Measurements from ENCODE around the gene ALOX15B.

Gene ALOX15B

DNA sequence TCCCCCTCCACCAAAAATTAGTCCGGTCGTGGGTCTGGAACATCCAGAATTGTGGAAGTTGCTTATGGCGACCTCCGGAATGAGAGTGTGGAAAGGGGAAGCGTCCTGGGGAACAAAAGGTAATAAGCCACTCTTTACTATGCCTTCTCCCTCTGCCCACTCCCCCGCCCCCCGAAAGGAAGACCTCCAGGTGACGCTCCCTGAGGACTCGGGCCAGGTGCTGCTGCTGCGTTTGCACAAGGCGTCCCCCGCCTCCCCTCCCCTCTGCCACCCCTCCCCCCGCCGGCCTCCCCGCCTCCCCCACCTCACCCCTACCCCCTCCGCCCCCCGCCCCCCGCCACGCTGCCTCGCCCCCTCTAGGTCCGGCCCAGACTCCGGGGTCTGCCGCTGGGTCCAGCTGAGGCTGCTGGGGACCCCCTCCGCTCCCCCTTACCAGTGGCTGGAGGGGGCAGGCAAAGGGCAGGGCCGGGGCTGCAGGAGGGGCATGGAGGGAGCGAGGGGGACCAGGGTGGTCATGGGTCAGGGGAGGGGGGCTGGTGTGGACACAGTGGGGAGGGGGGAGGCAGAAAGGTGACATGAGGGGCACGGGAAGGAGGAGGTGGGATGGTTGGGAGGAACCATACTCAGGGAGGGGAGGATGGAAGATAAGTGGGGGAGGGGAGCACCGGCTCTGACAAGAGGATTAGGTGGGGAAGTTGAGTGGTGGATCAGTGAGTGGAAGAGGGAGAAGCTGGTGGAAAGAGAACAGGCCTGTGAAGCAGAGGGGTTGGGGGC is 25.1 kb downstream of the ALOX15B start:
- H3K4me3 ChIP-seq (ENCODE audit: low read length), result no peak overlapping the region
- peaks cover 23% of the 10 kb centered on the region for H3K4me1 ChIP-seq (ENCODE audit: low read length)
- H3K79me2 ChIP-seq (ENCODE audit: low read length), result no peaks in the 10 kb centered on the region
- peaks cover 16% of the 10 kb centered on the region for H3K27me3 ChIP-seq (ENCODE audit: low read depth, low read length)
- H4K20me1 ChIP-seq (ENCODE audit: insufficient read depth, low read length), result no peaks in the 10 kb centered on the region
- no peak overlapping the region for H3K4me2 ChIP-seq (ENCODE audit: low read length)
- H2AFZ ChIP-seq (ENCODE audit: low read depth, low read length), result no peak overlapping the region
- H3K36me3 ChIP-seq (replicated peaks; ENCODE audit: low read depth, low read length), result no peaks in the 10 kb centered on the region
- H3K9me3 ChIP-seq (ENCODE audit: insufficient read depth, low read length), result no peaks in the 10 kb centered on the region
- H3K27ac ChIP-seq (ENCODE audit: low read length), result no peak overlapping the region
- H3K9ac ChIP-seq (ENCODE audit: low read length), result no peak overlapping the region
- no peak for TF ChIP-seq EZH2phosphoT487 (IDR thresholded peaks at IDR 0.05; ENCODE audit: low read depth)
- TF ChIP-seq, protein P1, sequence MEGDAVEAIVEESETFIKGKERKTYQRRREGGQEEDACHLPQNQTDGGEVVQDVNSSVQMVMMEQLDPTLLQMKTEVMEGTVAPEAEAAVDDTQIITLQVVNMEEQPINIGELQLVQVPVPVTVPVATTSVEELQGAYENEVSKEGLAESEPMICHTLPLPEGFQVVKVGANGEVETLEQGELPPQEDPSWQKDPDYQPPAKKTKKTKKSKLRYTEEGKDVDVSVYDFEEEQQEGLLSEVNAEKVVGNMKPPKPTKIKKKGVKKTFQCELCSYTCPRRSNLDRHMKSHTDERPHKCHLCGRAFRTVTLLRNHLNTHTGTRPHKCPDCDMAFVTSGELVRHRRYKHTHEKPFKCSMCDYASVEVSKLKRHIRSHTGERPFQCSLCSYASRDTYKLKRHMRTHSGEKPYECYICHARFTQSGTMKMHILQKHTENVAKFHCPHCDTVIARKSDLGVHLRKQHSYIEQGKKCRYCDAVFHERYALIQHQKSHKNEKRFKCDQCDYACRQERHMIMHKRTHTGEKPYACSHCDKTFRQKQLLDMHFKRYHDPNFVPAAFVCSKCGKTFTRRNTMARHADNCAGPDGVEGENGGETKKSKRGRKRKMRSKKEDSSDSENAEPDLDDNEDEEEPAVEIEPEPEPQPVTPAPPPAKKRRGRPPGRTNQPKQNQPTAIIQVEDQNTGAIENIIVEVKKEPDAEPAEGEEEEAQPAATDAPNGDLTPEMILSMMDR (IDR thresholded peaks at IDR 0.05; ENCODE audit: low read depth, low read length), result no peak

DNA sequence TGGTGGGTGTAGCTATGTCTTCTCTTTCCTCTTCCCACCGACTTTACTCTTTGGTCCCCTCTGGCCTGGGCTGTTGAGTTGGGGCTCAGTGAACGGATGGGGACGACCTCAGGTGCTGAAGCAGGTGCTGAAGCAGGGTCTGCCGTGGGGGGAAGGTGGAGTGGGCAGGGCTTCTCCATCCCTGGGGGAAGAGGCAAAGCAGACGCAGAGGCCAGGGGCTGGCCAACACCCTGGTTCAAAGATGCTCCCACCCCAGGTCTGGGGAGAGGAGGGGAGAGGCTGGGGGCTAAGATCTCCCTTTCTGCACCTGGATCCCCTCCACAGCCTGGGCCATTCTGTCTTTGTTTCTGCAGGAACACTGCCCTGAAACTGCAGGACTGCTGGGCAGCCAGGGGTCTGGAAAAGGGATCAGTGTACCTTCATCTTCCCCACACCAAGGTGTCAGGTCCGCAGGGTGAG is 25.7 kb downstream of the ALOX15B start:
- Histone ChIP-seq H4K20me1 (ENCODE audit: insufficient read depth, low read length) (no peaks in the 10 kb centered on the region), H3K4me1 (ENCODE audit: low read length) (peaks cover 24% of the 10 kb centered on the region), H3K79me2 (ENCODE audit: low read length) (no peaks in the 10 kb centered on the region), H3K27ac (ENCODE audit: low read length) (no peak overlapping the region), H3K9ac (ENCODE audit: low read length) (no peak overlapping the region), H3K36me3 (replicated peaks; ENCODE audit: low read depth, low read length) (no peaks in the 10 kb centered on the region), H3K9me3 (ENCODE audit: insufficient read depth, low read length) (no peaks in the 10 kb centered on the region), H3K27me3 (ENCODE audit: low read depth, low read length) (peaks cover 16% of the 10 kb centered on the region), H2AFZ (ENCODE audit: low read depth, low read length) (no peak overlapping the region), H3K4me2 (ENCODE audit: low read length) (no peak overlapping the region), H3K4me3 (ENCODE audit: low read length) (no peak overlapping the region)
- TF ChIP-seq EZH2phosphoT487 (IDR thresholded peaks at IDR 0.05; ENCODE audit: low read depth), result no peak
- TF ChIP-seq, protein P1 (IDR thresholded peaks at IDR 0.05; ENCODE audit: low read depth, low read length), result no peak

GRCh38 chr17:8066841-8067775 is 28.2 kb downstream of the ALOX15B start:
- Histone ChIP-seq H3K4me3 (ENCODE audit: low read length) (no peak overlapping the region), H3K9me3 (ENCODE audit: insufficient read depth, low read length) (no peaks in the 10 kb centered on the region), H4K20me1 (ENCODE audit: insufficient read depth, low read length) (no peaks in the 10 kb centered on the region), H3K27me3 (ENCODE audit: low read depth, low read length) (peaks cover 7% of the 10 kb centered on the region), H3K79me2 (ENCODE audit: low read length) (no peaks in the 10 kb centered on the region), H3K4me1 (ENCODE audit: low read length) (peaks cover 11% of the 10 kb centered on the region), H3K9ac (ENCODE audit: low read length) (no peak overlapping the region), H3K4me2 (ENCODE audit: low read length) (no peak overlapping the region), H3K36me3 (replicated peaks; ENCODE audit: low read depth, low read length) (no peaks in the 10 kb centered on the region), H2AFZ (ENCODE audit: low read depth, low read length) (no peak overlapping the region), H3K27ac (ENCODE audit: low read length) (no peak overlapping the region)
- TF ChIP-seq EZH2phosphoT487 (IDR thresholded peaks at IDR 0.05; ENCODE audit: low read depth), result no peak
- TF ChIP-seq, protein P1 (IDR thresholded peaks at IDR 0.05; ENCODE audit: low read depth, low read length), result no peak

- Histone ChIP-seq H3K4me2 (ENCODE audit: low read length) (no peak overlapping the region), H4K20me1 (ENCODE audit: insufficient read depth, low read length) (no peaks in the 10 kb centered on the region), H3K36me3 (replicated peaks; ENCODE audit: low read depth, low read length) (no peaks in the 10 kb centered on the region), H3K27ac (ENCODE audit: low read length) (no peak overlapping the region), H3K27me3 (ENCODE audit: low read depth, low read length) (0 out of 2 replicates have a peak, but pooled peaks cover 3% of the 10 kb centered on the region), H3K4me1 (ENCODE audit: low read length) (peaks cover 11% of the 10 kb centered on the region), H3K4me3 (ENCODE audit: low read length) (no peak overlapping the region), H3K9ac (ENCODE audit: low read length) (no peak overlapping the region), H3K9me3 (ENCODE audit: insufficient read depth, low read length) (no peaks in the 10 kb centered on the region), H3K79me2 (ENCODE audit: low read length) (no peaks in the 10 kb centered on the region), H2AFZ (ENCODE audit: low read depth, low read length) (no peak overlapping the region)
- no peak for TF ChIP-seq EZH2phosphoT487 (IDR thresholded peaks at IDR 0.05; ENCODE audit: low read depth)
- TF ChIP-seq, protein P1 (IDR thresholded peaks at IDR 0.05; ENCODE audit: low read depth, low read length), result no peak
Measured at GRCh38 chr17:8067806-8068205, 28.9 kb downstream of the ALOX15B start.
